ENCODE data around the gene C10orf90.
"Not testable (repeated sequence)": the region's sequence is repeated elsewhere in the genome, so short reads cannot be mapped to it uniquely, and the experiment has no call there.

The C10orf90 gene

GRCh38 chr10:126387041-126387921 is 283.2 kb downstream of the C10orf90 start:
- peak; percentile 62 for DNase-seq

- DNase-seq = no peak
Measured at GRCh38 chr10:126384269-126384873, 286.1 kb downstream of the C10orf90 start.

- DNase-seq = no peak
Measured at GRCh38 chr10:126380352-126381076, 290.0 kb downstream of the C10orf90 start.

- DNase-seq = not testable (repeated sequence)
Measured at GRCh38 chr10:126379166-126379565, 291.3 kb downstream of the C10orf90 start.

- DNase-seq = no peak
Measured at GRCh38 chr10:126376956-126377355, 293.5 kb downstream of the C10orf90 start.

- no peak for DNase-seq
Measured at GRCh38 chr10:126375926-126376554, 294.5 kb downstream of the C10orf90 start.

GRCh38 chr10:126375299-126375698 is 295.2 kb downstream of the C10orf90 start:
- no peak for DNase-seq

Measured in midbrain (tissue), 1 donor.